HepG2 (cell line): ENCODE results near the gene USP7. TPM values are rescaled to one million over a fixed set of nuclear protein-coding genes. Genes with fewer than 3 reads are reported as not detected.

ENCODE experiments used
- ARID2 ChIP-seq: sonication (generic); formaldehyde crosslinking; IDR thresholded peaks from 2 replicates; pipeline ENCODE4 v1.8.1; 2022; ENCODE audit warnings: mild to moderate bottlenecking, missing genetic modification reagents, borderline replicate concordance
- ARID4A ChIP-seq: sonication (generic); formaldehyde crosslinking; IDR thresholded peaks from 2 replicates; pipeline ENCODE4 v1.5.0; 2020; ENCODE audit warnings: mild to moderate bottlenecking, missing genetic modification reagents, borderline replicate concordance
- POGK ChIP-seq: sonication (generic); formaldehyde crosslinking; conservative IDR thresholded peaks from 2 replicates; pipeline ENCODE4 v1.8.0; 2022; ENCODE audit warnings: mild to moderate bottlenecking, moderate library complexity, missing genetic modification reagents
- RARA ChIP-seq: IDR thresholded peaks from 2 replicates; pipeline ENCODE4 v1.6.1; 2016; ENCODE audit warnings: missing genetic modification reagents, missing compliant biosample characterization
- RARG ChIP-seq: sonication (generic); formaldehyde crosslinking; IDR thresholded peaks from 2 replicates; pipeline ENCODE4 v1.4.0; 2020; ENCODE audit warnings: low read depth, mild to moderate bottlenecking, missing genetic modification reagents
- SP4 ChIP-seq: sonication (generic); formaldehyde crosslinking; IDR thresholded peaks from 2 replicates; pipeline ENCODE4 v1.8.1; 2023; ENCODE audit warnings: mild to moderate bottlenecking, missing genetic modification reagents
- TARDBP ChIP-seq: sonication (generic); formaldehyde crosslinking; IDR thresholded peaks from 2 replicates; pipeline ENCODE4 v1.8.0; 2022; ENCODE audit warnings: mild to moderate bottlenecking, missing genetic modification reagents
- XRCC5 ChIP-seq: fragments of 200-400 bp; formaldehyde crosslinking; optimal IDR thresholded peaks from 2 replicates; pipeline ENCODE3; 2017; ENCODE audit warnings: mild to moderate bottlenecking, low read length
- ZBTB43 ChIP-seq: sonication (generic); formaldehyde crosslinking; conservative IDR thresholded peaks from 2 replicates; pipeline ENCODE4 v1.4.0; 2020; ENCODE audit warnings: missing genetic modification reagents
- ZNF142 ChIP-seq: sonication (generic); formaldehyde crosslinking; IDR thresholded peaks from 2 replicates; pipeline ENCODE4 v1.4.0; 2020; ENCODE audit warnings: missing genetic modification reagents
- ZNF274 ChIP-seq: sonication (generic); formaldehyde crosslinking; IDR thresholded peaks from 2 replicates; pipeline ENCODE4 v1.5.1; 2020; ENCODE audit warnings: mild to moderate bottlenecking, missing genetic modification reagents
- ZNF331 ChIP-seq: sonication (generic); formaldehyde crosslinking; IDR thresholded peaks from 2 replicates; pipeline ENCODE4 v1.4.0; 2020; ENCODE audit warnings: missing genetic modification reagents
- ZNF337 ChIP-seq: sonication (generic); formaldehyde crosslinking; IDR thresholded peaks from 2 replicates; pipeline ENCODE4 v1.5.1; 2020; ENCODE audit warnings: missing genetic modification reagents, low read depth, mild to moderate bottlenecking, borderline replicate concordance
- ZNF746 ChIP-seq: sonication (generic); formaldehyde crosslinking; IDR thresholded peaks from 2 replicates; pipeline ENCODE4 v1.8.0; 2022; ENCODE audit warnings: mild to moderate bottlenecking, missing genetic modification reagents
- polyA plus RNA-seq, 8 experiments: library from polyadenylated mRNA; depleted of rRNA in 3 of 8; stranded (reverse) in 7 of 8; unstranded in 1 of 8; fragments of >200 nt; fragmentation: Illumina TruSeq in 4 of 8; extraction: Trizol in 4 of 8; gene quantifications; 2 replicates each; pipeline versions ENCODE4 v1.2.1 to v1.2.3, GENCODE V29; 2011 to 2016; ENCODE audit warnings: low read depth in 4 of 8, missing spikeins in 1 of 8, mixed read lengths in 1 of 8; ENCODE audit not compliant: insufficient read depth in 1 of 8
- total RNA-seq, 5 experiments: library from RNA; depleted of rRNA; stranded (reverse); fragments of >200 nt; fragmentation: Illumina TruSeq; extraction: Trizol; gene quantifications; 2 replicates each; pipeline ENCODE4 v1.2.3, GENCODE V29; 2016; ENCODE audit warnings: low read depth in 1 of 5

Gene USP7
- total and polyA plus RNA-seq, 2 of the 13 experiments (the other 11 are each of a cell fraction or from before 2014, with no cell fraction given) = 52.5 to 173 TPM

DNA sequence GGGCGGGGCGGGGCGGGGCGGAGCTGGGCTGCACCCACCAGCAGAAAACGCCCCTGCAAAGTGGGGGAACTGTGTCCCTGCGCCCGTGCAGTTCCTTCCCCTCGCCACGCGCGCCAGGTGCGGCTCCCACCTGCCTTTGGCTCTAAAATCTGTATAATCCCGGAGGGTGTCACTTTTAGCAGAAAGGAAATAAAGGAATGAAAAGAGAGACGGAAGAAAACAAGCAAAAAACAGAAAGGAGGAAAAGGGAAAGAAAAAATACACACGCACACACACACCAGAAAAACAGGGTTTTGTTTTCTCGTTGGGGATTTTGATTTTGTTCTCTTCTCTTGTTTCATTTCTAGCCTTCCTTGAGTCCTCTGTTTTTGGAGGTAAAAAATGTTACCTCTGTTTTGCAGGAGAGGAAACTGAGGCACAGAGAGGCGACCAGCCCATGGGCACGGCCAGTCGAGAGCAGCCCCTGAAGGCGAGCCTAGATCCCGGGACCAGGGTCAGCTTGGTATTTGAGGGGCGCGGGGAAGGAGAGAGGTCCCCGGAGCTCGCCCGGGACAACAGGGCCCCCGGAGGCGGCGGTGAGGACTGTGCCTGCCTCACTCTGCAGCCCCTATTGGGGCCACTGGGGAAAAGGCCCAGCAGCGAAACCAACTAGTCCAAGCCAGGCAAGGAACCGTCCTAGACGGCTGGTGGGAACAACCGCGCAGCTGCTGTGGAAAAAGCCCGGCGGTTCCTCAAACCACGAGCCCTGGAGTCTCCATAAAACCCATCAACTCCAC is 94.3 kb downstream of the USP7 start (continued):
- TF ChIP-seq POGK (CRISPR knock-in tag) (0 out of 2 replicates have a peak, but pooled peaks have one; percentile 19), ARID4A (CRISPR knock-in tag) (peak; percentile 62; the same call in 1 of the 2 replicates), SP4 (CRISPR knock-in tag) (0 out of 2 replicates have a peak, but pooled peaks have one; percentile 48), ARID2 (CRISPR knock-in tag) (peak; percentile 56; the same call in 1 of the 2 replicates), RARA (peak; percentile 55; the same call in 1 of the 2 replicates), TARDBP (CRISPR knock-in tag) (peak; percentile 62; the same call in 1 of the 2 replicates), ZBTB43 (CRISPR knock-in tag) (peak; percentile 58; the same call in 1 of the 2 replicates), ZNF142 (CRISPR knock-in tag) (no peak; the same call in 1 of the 2 replicates), XRCC5 (peak; percentile 73), ZNF274 (CRISPR knock-in tag) (peak; percentile 39; the same call in 1 of the 2 replicates), ZNF746 (CRISPR knock-in tag) (peak; percentile 39; the same call in 1 of the 2 replicates), RARG (CRISPR knock-in tag) (0 out of 2 replicates have a peak, but pooled peaks have one; percentile 23), ZNF337 (peak; percentile 74; the same call in 1 of the 2 replicates), ZNF331 (peak; percentile 58; the same call in 1 of the 2 replicates)
